MM.1S (cell line): ENCODE measurements around the gene KLHL5.
A peak's percentile ranks its signal among the peaks of the same experiment; 100 is the strongest.

Experiments used
- DNase-seq: peaks from one replicate; pipeline ENCODE4 v3.0.0-alpha.2; 2015
- H2AFZ ChIP-seq: fragments of 300-600 bp; sonication (generic); 2 replicates; pipeline ENCODE4 v1.6.0; 2016; ENCODE audit warnings: antibody characterized with exemption, low read length
- H3F3A ChIP-seq: fragments of 300-600 bp; sonication (generic); 2 replicates; pipeline ENCODE4 v1.6.1; 2016; ENCODE audit warnings: mild to moderate bottlenecking, antibody characterized with exemption, low read length, moderate library complexity, mixed read lengths; ENCODE audit not compliant: insufficient read depth
- H3K27ac ChIP-seq: fragments of 300-600 bp; sonication (generic); 2 replicates; pipeline ENCODE4 v1.5.1; 2016; ENCODE audit warnings: mild to moderate bottlenecking, low read length
- H3K27me3 ChIP-seq: fragments of 300-600 bp; sonication (generic); replicated peaks from 2 replicates; pipeline ENCODE4 v1.6.0; 2016; ENCODE audit warnings: low read length; ENCODE audit not compliant: insufficient read depth
- H3K36me3 ChIP-seq: fragments of 300-600 bp; sonication (generic); replicated peaks from 2 replicates; pipeline ENCODE4 v1.6.1; 2016; ENCODE audit warnings: mild to moderate bottlenecking, low read length, mixed read lengths; ENCODE audit not compliant: insufficient read depth
- H3K4me1 ChIP-seq: fragments of 300-600 bp; sonication (generic); 2 replicates; pipeline ENCODE4 v1.6.1; 2016; ENCODE audit warnings: low read length, mixed read lengths
- H3K4me2 ChIP-seq: fragments of 300-600 bp; sonication (generic); 2 replicates; pipeline ENCODE4 v1.6.0; 2016; ENCODE audit warnings: low read depth, low read length
- H3K4me3 ChIP-seq: fragments of 300-600 bp; sonication (generic); 2 replicates; pipeline ENCODE4 v1.5.1; 2016; ENCODE audit warnings: low read length, mixed read lengths
- H3K79me2 ChIP-seq: fragments of 300-600 bp; sonication (generic); 2 replicates; pipeline ENCODE4 v1.6.1; 2016; ENCODE audit warnings: mixed run types, low read length, mixed read lengths
- H3K9ac ChIP-seq: fragments of 300-600 bp; sonication (generic); 2 replicates; pipeline ENCODE4 v1.6.1; 2016; ENCODE audit warnings: low read length, mixed read lengths
- H3K9me2 ChIP-seq: fragments of 300-600 bp; sonication (generic); replicated peaks from 2 replicates; pipeline ENCODE4 v1.6.1; 2016; ENCODE audit warnings: mild to moderate bottlenecking, low read length, mixed read lengths; ENCODE audit not compliant: insufficient read depth
- H3K9me3 ChIP-seq: fragments of 300-600 bp; sonication (generic); replicated peaks from 2 replicates; pipeline ENCODE4 v1.6.1; 2016; ENCODE audit warnings: mild to moderate bottlenecking, low read length, mixed read lengths; ENCODE audit not compliant: insufficient read depth
- H4K20me1 ChIP-seq: fragments of 300-600 bp; sonication (generic); 2 replicates; pipeline ENCODE4 v1.6.1; 2016; ENCODE audit warnings: mild to moderate bottlenecking, low read length, moderate library complexity, mixed read lengths; ENCODE audit not compliant: insufficient read depth
- CTCF ChIP-seq: fragments of 300-600 bp; sonication (generic); IDR thresholded peaks from 2 replicates; pipeline ENCODE4 v1.5.1; 2016; ENCODE audit warnings: antibody characterized with exemption, low read length, mixed read lengths
- EZH2 ChIP-seq: fragments of 300-600 bp; sonication (generic); optimal IDR thresholded peaks from 2 replicates; pipeline ENCODE3; 2017; ENCODE audit warnings: low read depth, mild to moderate bottlenecking, antibody characterized with exemption, low read length, mixed read lengths
- EZH2phosphoT487 ChIP-seq: fragments of 300-600 bp; sonication (generic); IDR thresholded peaks from 2 replicates; pipeline ENCODE4 v1.6.1; 2018; ENCODE audit warnings: antibody characterized with exemption, low read length

The KLHL5 gene

DNA sequence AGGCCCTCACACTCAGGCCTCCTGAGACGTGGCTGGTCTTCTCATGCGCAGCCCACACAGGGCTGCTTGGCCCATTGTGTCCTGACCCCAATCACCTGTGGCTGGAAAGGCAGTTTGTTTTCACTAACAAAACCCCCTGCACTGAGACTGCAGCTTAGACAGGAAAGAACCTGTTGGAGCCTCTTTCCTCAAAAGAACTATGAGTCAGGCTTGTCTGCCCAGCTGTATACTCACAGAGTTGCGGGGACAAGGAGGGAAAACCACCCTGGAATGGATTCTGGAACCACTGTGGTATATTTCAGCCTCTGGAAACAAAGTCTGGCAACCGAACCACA, 24.6 kb upstream of the KLHL5 start:
- DNase-seq: no peak
- H3K9me3 ChIP-seq: no peaks in the 10 kb centered on the region
- no peak for TF ChIP-seq EZH2
- no peak for TF ChIP-seq EZH2phosphoT487
- TF ChIP-seq CTCF: no peak
- no peaks in the 10 kb centered on the region for H3K9me2 ChIP-seq
- no peak overlapping the region for H3K27ac ChIP-seq
- H3K27me3 ChIP-seq: no peaks in the 10 kb centered on the region
- H3F3A ChIP-seq: 0 out of 2 replicates have a peak, but pooled peaks cover under 1% of the 10 kb centered on the region
- no peaks in the 10 kb centered on the region for H3K36me3 ChIP-seq
- no peak overlapping the region for H3K4me3 ChIP-seq
- peaks cover 9% of the 10 kb centered on the region for H3K4me1 ChIP-seq
- no peaks in the 10 kb centered on the region for H4K20me1 ChIP-seq
- no peak overlapping the region for H3K4me2 ChIP-seq
- no peaks in the 10 kb centered on the region for H3K79me2 ChIP-seq
- H3K9ac ChIP-seq: no peak overlapping the region
- H2AFZ ChIP-seq: 0 out of 2 replicates have a peak overlapping the region, but pooled peaks have one; percentile 17

GRCh38 chr4:39037941-39038340, 24.1 kb upstream of the KLHL5 start:
- Histone ChIP-seq H4K20me1 (no peaks in the 10 kb centered on the region), H3K27me3 (no peaks in the 10 kb centered on the region), H3K9ac (no peak overlapping the region), H3K27ac (no peak overlapping the region), H3K36me3 (no peaks in the 10 kb centered on the region), H3F3A (no peaks in the 10 kb centered on the region), H3K4me1 (peaks cover 8% of the 10 kb centered on the region; the same call in 1 of the 2 replicates), H3K4me3 (no peak overlapping the region), H3K9me2 (no peaks in the 10 kb centered on the region), H3K9me3 (no peaks in the 10 kb centered on the region), H3K4me2 (0 out of 2 replicates have a peak overlapping the region, but pooled peaks have one; percentile 0), H3K79me2 (no peaks in the 10 kb centered on the region), H2AFZ (no peak overlapping the region)
- no peak for DNase-seq
- TF ChIP-seq EZH2phosphoT487 (no peak), EZH2 (no peak), CTCF (no peak)

- H3K36me3 ChIP-seq: no peaks in the 10 kb centered on the region
- TF ChIP-seq EZH2phosphoT487 (no peak), CTCF (no peak), EZH2 (no peak)
- peaks cover 3% of the 10 kb centered on the region for H3F3A ChIP-seq
Measured at GRCh38 chr4:39039108-39039507, 22.9 kb upstream of the KLHL5 start.

DNA sequence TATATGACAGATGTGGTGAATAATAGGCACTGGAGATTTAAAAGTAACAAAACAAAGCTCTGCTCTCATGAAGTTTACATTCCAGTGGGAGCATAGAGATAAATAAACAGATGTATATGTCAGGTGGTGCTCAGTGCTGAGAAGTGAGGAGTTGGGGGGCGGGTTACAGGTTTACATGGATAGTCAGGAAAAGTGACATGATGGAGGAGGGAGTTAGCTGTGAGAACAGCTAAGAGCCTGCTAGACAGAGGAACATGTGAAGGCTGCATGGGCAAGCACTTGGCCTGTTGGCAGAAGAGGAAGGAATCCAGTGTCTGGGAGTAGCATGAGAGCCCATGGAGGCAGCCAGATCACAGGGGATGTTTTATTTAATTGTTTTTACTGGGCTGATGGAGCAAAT, 19.7 kb upstream of the KLHL5 start:
- Histone ChIP-seq H3K36me3 (no peaks in the 10 kb centered on the region), H3K4me2 (no peak overlapping the region), H3F3A (peaks cover 8% of the 10 kb centered on the region), H3K9me2 (no peaks in the 10 kb centered on the region), H3K27ac (no peak overlapping the region), H3K27me3 (no peaks in the 10 kb centered on the region), H3K9me3 (no peaks in the 10 kb centered on the region), H3K79me2 (peaks cover 22% of the 10 kb centered on the region), H3K9ac (no peak overlapping the region), H3K4me1 (peaks cover 32% of the 10 kb centered on the region), H3K4me3 (no peak overlapping the region), H4K20me1 (no peaks in the 10 kb centered on the region), H2AFZ (no peak overlapping the region)
- TF ChIP-seq EZH2: no peak
- no peak for TF ChIP-seq EZH2phosphoT487
- TF ChIP-seq CTCF: no peak
- no peak for DNase-seq

More at GRCh38 chr4:39039108-39039507, 22.9 kb upstream of the KLHL5 start:
- Histone ChIP-seq H4K20me1 (no peaks in the 10 kb centered on the region), H3K4me3 (no peak overlapping the region), H3K4me1 (peaks cover 19% of the 10 kb centered on the region), H3K4me2 (no peak overlapping the region), H3K27ac (no peak overlapping the region), H3K27me3 (no peaks in the 10 kb centered on the region), H3K79me2 (no peaks in the 10 kb centered on the region), H3K9me2 (no peaks in the 10 kb centered on the region), H2AFZ (no peak overlapping the region), H3K9me3 (no peaks in the 10 kb centered on the region), H3K9ac (no peak overlapping the region)
- DNase-seq: no peak
